GM13977 (cell line): ENCODE data around the gene ADGRA1.

Experiments
- DNase-seq: peaks from one replicate; pipeline ENCODE4 v3.0.0; 2012; ENCODE audit warnings: low spot score
- CTCF ChIP-seq: IDR thresholded peaks from 2 replicates; pipeline ENCODE4 v1.5.1; 2012; ENCODE audit warnings: mild to moderate bottlenecking, control low read depth; ENCODE audit not compliant: insufficient read depth; ENCODE audit errors: extremely low read depth, missing control alignments
- in situ Hi-C: fragments of 300-500 bp; cut with MboI; formaldehyde crosslinking; loops from one replicate; pipeline ENCODE4 v1.12.0; 2022; ENCODE audit warnings: low sequenced_read_pairs, low pct_unique_long_range_greater_than_20kb, mixed read lengths, inconsistent platforms; ENCODE audit not compliant: unreplicated experiment

ADGRA1 gene

GRCh38 chr10:133055470-133055869 is 32.3 kb upstream of the ADGRA1 start:
- in situ Hi-C loops, result no loop called here
- DNase-seq, result no peak
- TF ChIP-seq CTCF, result no peak

- DNase-seq, result no peak
- TF ChIP-seq CTCF, result no peak
- in situ Hi-C loops, result no loop called here
These were observed 31.7 kb upstream of the ADGRA1 start for GRCh38 chr10:133056001-133056400.

GRCh38 chr10:133056651-133057178 is 31.0 kb upstream of the ADGRA1 start:
- TF ChIP-seq CTCF, result no peak
- no peak for DNase-seq
- in situ Hi-C loops, result no loop called here

GRCh38 chr10:133058331-133059092 is 29.2 kb upstream of the ADGRA1 start:
- in situ Hi-C loops, result no loop called here
- DNase-seq, result no peak
- no peak for TF ChIP-seq CTCF

GRCh38 chr10:133059093-133059470 is 28.6 kb upstream of the ADGRA1 start:
- in situ Hi-C loops, result no loop called here
- no peak for TF ChIP-seq CTCF
- DNase-seq, result no peak

GRCh38 chr10:133059571-133059970 is 28.2 kb upstream of the ADGRA1 start:
- in situ Hi-C loops, result no loop called here
- no peak for TF ChIP-seq CTCF
- no peak for DNase-seq

- no peak for TF ChIP-seq CTCF
- in situ Hi-C loops, result no loop called here
- DNase-seq, result no peak
These were observed 27.7 kb upstream of the ADGRA1 start for GRCh38 chr10:133060022-133060421.
